ENCODE data around the gene OGN.

OGN gene, protein sequence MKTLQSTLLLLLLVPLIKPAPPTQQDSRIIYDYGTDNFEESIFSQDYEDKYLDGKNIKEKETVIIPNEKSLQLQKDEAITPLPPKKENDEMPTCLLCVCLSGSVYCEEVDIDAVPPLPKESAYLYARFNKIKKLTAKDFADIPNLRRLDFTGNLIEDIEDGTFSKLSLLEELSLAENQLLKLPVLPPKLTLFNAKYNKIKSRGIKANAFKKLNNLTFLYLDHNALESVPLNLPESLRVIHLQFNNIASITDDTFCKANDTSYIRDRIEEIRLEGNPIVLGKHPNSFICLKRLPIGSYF

DNA sequence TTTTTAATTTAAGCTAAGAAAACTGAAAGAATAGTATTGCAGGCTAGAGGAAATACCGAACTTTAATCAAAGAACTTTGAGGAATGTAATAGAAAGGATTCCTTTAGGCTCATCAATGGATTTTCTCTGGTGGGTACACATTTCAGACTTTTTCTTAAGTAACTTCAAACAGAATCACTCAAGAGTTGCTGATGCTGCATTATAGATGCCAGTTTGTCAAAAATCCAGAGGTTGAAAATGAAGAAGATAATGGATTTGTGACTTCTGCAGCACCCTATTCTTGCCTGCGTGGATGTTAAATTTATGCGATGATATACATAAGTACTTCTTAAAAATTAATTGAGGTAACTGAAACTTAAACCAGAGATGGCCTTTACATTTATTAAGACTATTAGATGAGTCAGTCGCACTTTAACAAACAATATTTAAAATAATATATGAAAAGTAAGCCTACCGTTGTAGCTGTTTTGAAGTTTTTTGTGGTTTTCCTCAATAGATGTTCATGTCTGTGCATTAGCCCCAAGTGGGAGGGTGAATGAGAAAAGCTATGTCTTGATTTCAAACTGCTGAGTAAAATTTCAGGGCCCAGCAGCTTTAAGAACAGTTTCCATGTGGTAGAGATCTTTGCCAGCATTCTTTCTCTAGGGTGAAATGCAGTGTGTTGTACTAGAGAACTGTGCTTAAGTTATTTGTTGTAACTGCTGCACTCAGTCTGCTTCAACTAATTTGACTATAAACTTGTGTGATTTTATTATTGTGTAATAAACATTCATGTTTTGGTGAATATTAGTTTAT is at the start of gene OGN:
OGN (minus strand) TSS at position 537 of the 795 bp plus-strand sequence. CDS start 1,171 bp downstream, outside the sequence.
- H3K4me3 ChIP-seq (ENCODE audit: low read depth, low read length): no peak within 1 kb of the TSS
- peaks cover 4% of the 10 kb centered on the region; the same call in 1 of the 2 replicates for H3K4me1 ChIP-seq (ENCODE audit: control insufficient read depth, insufficient read depth, low read length)
- H3K9me3 ChIP-seq (ENCODE audit: control insufficient read depth, insufficient read depth, low read depth, low read length): no peaks in the 10 kb centered on the region
- H3K27me3 ChIP-seq (ENCODE audit: control insufficient read depth, insufficient read depth, low read length): no peaks in the 10 kb centered on the region
- no peak within 1 kb of the TSS for H3K27ac ChIP-seq (ENCODE audit: low read depth, low read length)
- H3K9ac ChIP-seq (ENCODE audit: low read length): no peak within 1 kb of the TSS
- no peaks in the 10 kb centered on the region for H3K36me3 ChIP-seq (ENCODE audit: control insufficient read depth, insufficient read depth, low read length)

DNA sequence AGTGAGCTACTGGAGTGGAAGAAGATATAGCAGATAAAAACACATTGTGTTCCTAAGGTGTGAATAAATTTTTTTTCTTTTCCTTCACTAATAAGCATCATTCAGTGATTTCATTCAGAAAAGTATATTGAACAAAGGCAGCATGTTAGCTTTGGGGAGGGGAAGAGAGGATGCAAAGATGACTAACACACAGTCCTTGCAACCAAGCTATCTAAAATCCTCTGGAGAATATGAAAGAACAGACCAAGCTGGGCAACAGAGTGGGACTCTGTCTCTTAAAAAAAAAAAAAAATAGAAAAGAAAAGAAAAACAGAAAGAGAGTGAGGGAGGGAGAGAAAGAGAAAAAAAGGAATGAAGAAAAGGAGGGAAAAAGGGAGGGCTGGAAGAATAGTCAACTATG is 42.2 kb upstream of the OGN start:
- H3K27ac ChIP-seq (ENCODE audit: low read depth, low read length): no peak overlapping the region
- no peaks in the 10 kb centered on the region for H3K9me3 ChIP-seq (ENCODE audit: control insufficient read depth, insufficient read depth, low read depth, low read length)
- H3K9ac ChIP-seq (ENCODE audit: low read length): no peak overlapping the region
- no peaks in the 10 kb centered on the region for H3K36me3 ChIP-seq (ENCODE audit: control insufficient read depth, insufficient read depth, low read length)
- H3K4me1 ChIP-seq (ENCODE audit: control insufficient read depth, insufficient read depth, low read length): peaks cover 7% of the 10 kb centered on the region; the same call in 1 of the 2 replicates
- H3K4me3 ChIP-seq (ENCODE audit: low read depth, low read length): no peak overlapping the region
- no peaks in the 10 kb centered on the region for H3K27me3 ChIP-seq (ENCODE audit: control insufficient read depth, insufficient read depth, low read length)

DNA sequence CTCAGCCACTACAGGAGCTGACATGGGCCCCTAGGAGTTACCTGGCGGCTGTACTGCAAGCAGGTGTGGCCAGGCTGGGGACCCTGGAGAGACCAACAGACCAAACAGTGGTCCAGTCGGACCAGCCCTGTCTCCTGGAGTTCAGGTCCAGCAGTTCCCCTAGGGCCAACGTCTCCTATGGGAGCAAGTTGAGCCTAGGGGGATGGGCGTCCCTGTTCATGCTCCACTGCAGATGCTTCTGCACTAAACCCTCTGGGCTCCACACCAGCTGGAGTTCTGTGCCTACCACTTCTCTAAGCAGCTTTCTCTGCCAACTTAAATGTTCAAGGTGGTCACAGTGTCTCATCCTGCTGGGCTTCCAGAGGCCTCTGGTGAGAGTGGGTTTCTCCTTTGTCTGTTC is 40.5 kb upstream of the OGN start:
- Histone ChIP-seq H3K4me3 (ENCODE audit: low read depth, low read length) (no peak overlapping the region), H3K27ac (ENCODE audit: low read depth, low read length) (no peak overlapping the region), H3K36me3 (ENCODE audit: control insufficient read depth, insufficient read depth, low read length) (no peaks in the 10 kb centered on the region), H3K9ac (ENCODE audit: low read length) (no peak overlapping the region), H3K27me3 (ENCODE audit: control insufficient read depth, insufficient read depth, low read length) (no peaks in the 10 kb centered on the region), H3K4me1 (ENCODE audit: control insufficient read depth, insufficient read depth, low read length) (peaks cover 7% of the 10 kb centered on the region; the same call in 1 of the 2 replicates), H3K9me3 (ENCODE audit: control insufficient read depth, insufficient read depth, low read depth, low read length) (no peaks in the 10 kb centered on the region)

DNA sequence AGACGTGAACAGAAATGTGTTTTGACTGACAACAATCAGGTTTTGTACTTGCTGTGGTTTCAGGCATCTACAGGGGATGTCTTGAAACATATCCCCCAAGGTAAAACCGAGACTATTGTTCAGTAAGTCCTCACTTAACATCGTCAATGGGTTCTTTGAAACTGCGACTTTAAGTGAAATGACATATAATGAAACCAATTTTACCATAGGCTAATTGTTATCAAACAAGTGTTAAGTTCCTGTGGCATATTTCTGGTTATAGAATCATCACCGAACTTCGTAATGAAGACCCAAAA is 36.3 kb upstream of the OGN start:
- Histone ChIP-seq H3K36me3 (ENCODE audit: control insufficient read depth, insufficient read depth, low read length) (no peaks in the 10 kb centered on the region), H3K27ac (ENCODE audit: low read depth, low read length) (no peak overlapping the region), H3K4me3 (ENCODE audit: low read depth, low read length) (no peak overlapping the region), H3K4me1 (ENCODE audit: control insufficient read depth, insufficient read depth, low read length) (no peaks in the 10 kb centered on the region), H3K27me3 (ENCODE audit: control insufficient read depth, insufficient read depth, low read length) (no peaks in the 10 kb centered on the region), H3K9me3 (ENCODE audit: control insufficient read depth, insufficient read depth, low read depth, low read length) (no peaks in the 10 kb centered on the region), H3K9ac (ENCODE audit: low read length) (no peak overlapping the region)

DNA sequence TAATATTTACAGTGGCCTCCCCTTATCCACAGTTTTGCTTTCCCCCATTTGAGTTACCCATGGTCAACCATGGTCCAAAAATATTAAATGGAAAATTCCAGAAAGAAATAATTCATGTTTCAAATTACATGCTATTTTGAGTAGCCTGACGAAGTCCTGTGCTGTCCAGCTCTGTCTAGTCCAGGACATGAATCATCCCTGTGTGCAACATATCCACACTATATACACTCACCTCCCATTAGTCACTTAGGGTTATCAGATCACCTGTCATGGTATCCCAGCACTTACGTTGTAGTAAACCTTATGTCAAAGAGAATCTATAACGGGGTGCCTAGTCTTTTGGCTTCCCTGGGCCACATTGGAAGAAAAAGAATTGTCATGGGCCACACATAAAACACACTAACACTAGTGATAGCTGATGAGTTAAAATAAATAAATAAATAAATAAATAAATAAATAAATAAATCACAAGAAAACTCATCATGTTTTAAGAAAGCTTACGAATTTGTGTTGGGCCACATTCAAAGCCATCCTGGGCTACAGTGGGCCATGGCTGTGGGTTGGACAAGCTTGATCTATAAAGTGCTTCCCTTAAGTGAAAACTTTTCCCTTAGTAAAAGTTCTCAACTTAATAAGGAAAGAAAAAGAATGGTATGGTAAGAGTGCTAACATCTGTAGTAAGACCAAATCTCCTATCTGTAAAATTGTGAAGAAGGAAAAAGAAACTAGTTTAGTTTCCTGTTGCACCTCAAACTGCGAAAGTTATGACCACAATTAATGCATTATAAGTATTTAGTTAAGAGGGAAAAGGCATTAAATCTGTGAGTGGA is 35.8 kb upstream of the OGN start:
- no peaks in the 10 kb centered on the region for H3K27me3 ChIP-seq (ENCODE audit: control insufficient read depth, insufficient read depth, low read length)
- H3K4me1 ChIP-seq (ENCODE audit: control insufficient read depth, insufficient read depth, low read length): no peaks in the 10 kb centered on the region
- no peaks in the 10 kb centered on the region for H3K9me3 ChIP-seq (ENCODE audit: control insufficient read depth, insufficient read depth, low read depth, low read length)
- H3K4me3 ChIP-seq (ENCODE audit: low read depth, low read length): no peak overlapping the region
- no peaks in the 10 kb centered on the region for H3K36me3 ChIP-seq (ENCODE audit: control insufficient read depth, insufficient read depth, low read length)
- H3K9ac ChIP-seq (ENCODE audit: low read length): no peak overlapping the region
- H3K27ac ChIP-seq (ENCODE audit: low read depth, low read length): no peak overlapping the region

DNA sequence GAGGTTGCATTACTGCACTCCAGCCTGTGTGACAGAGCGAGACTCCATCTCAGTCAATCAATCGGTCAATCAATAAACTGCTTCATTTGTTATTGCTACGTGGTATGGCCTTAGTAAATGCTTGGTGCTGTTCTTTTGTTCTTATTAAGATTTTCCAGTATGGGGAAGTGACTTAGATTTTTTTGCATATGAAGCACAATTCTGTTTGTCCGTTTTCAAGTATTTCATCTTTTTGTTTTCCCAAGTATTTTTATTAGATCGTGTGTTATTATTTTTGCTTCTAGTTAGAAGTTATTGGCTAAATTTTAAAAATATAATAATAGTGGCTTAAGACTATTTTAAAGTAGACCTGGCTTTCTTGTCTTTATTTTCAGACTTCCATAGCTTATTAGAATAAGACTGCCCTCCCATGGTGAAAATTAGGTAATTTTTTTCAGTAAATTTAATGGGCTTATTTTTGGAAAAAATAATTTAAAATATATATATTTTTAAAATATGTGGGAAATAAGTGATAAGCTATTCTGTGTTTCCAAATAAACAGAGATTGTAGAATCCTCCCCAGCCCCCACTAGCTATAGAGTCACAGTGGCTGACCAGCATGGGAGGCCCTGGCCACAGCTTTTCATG is 34.6 kb upstream of the OGN start:
- Histone ChIP-seq H3K4me3 (ENCODE audit: low read depth, low read length) (no peak overlapping the region), H3K9ac (ENCODE audit: low read length) (no peak overlapping the region), H3K36me3 (ENCODE audit: control insufficient read depth, insufficient read depth, low read length) (no peaks in the 10 kb centered on the region), H3K9me3 (ENCODE audit: control insufficient read depth, insufficient read depth, low read depth, low read length) (no peaks in the 10 kb centered on the region), H3K27ac (ENCODE audit: low read depth, low read length) (no peak overlapping the region), H3K4me1 (ENCODE audit: control insufficient read depth, insufficient read depth, low read length) (no peaks in the 10 kb centered on the region), H3K27me3 (ENCODE audit: control insufficient read depth, insufficient read depth, low read length) (no peaks in the 10 kb centered on the region)

DNA sequence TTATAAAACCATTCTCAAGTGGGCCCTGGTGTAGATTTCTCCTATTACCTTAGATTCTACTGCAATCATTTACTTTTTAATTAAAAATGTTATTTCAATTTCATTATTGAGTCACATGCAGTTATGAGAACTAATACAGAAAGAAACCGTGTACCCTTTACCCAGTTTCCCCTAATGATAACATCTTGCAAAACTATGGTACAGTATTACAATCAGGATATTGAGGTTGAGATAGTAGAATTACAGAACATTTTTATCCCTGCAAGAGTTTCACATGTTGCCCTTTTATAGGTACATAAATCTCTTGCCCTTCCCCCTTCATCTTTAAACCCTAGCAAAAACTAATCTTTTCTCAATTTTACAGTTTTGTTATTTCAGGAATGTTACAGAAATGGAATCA is 30.9 kb upstream of the OGN start:
- H3K36me3 ChIP-seq (ENCODE audit: control insufficient read depth, insufficient read depth, low read length): no peaks in the 10 kb centered on the region
- H3K4me1 ChIP-seq (ENCODE audit: control insufficient read depth, insufficient read depth, low read length): no peaks in the 10 kb centered on the region
- H3K27me3 ChIP-seq (ENCODE audit: control insufficient read depth, insufficient read depth, low read length): no peaks in the 10 kb centered on the region
- no peaks in the 10 kb centered on the region for H3K9me3 ChIP-seq (ENCODE audit: control insufficient read depth, insufficient read depth, low read depth, low read length)
- no peak overlapping the region for H3K27ac ChIP-seq (ENCODE audit: low read depth, low read length)
- H3K9ac ChIP-seq (ENCODE audit: low read length): no peak overlapping the region
- H3K4me3 ChIP-seq (ENCODE audit: low read depth, low read length): no peak overlapping the region

DNA sequence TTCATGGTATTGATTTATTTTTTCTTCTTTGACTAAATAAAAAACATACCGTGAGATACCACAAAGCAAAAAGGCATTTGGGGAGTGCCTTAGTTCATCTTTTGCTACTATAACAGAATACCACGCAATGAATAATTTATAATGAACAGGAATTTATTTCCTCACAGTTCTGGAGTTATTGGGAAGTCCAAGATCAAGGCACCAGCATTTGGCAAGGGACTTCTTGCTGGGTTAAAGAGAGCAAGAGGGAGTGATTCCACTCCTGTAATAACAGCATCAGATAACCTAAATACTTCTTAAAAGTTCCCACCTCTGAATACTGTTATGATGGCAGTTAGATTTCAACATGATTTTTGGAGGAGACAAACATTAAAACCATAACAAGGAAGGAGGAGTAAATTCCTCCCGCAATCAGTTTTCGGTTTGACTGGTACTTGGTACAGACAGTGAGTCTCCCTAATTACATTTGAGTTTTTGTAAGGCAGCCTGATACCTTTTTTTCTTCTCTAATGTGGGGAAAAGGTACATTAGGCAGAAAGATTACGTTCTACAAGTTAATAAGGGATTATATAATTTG is 28.7 kb upstream of the OGN start:
- H3K27me3 ChIP-seq (ENCODE audit: control insufficient read depth, insufficient read depth, low read length): no peaks in the 10 kb centered on the region
- no peaks in the 10 kb centered on the region for H3K9me3 ChIP-seq (ENCODE audit: control insufficient read depth, insufficient read depth, low read depth, low read length)
- no peaks in the 10 kb centered on the region for H3K4me1 ChIP-seq (ENCODE audit: control insufficient read depth, insufficient read depth, low read length)
- no peak overlapping the region for H3K9ac ChIP-seq (ENCODE audit: low read length)
- H3K4me3 ChIP-seq (ENCODE audit: low read depth, low read length): no peak overlapping the region
- no peak overlapping the region for H3K27ac ChIP-seq (ENCODE audit: low read depth, low read length)
- H3K36me3 ChIP-seq (ENCODE audit: control insufficient read depth, insufficient read depth, low read length): no peaks in the 10 kb centered on the region

DNA sequence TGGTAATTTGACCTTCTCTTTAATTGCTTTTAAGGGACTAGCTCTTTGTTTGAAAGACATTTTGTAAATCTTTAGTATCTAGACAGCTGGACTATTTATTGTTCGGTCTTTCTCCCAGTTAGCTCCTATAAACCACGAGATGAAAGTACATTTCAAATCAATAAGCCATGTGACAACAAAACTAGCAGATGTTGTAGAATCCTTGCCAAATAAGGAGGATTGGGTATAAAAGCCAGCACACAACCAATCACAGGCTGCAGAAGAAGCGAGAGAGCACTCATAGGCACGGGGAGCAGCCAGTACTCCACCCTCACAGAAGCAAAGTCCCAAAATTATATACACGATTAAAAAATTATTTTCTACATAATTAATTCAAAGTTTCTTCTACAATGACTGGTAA is 28.0 kb upstream of the OGN start:
- H3K27ac ChIP-seq (ENCODE audit: low read depth, low read length): no peak overlapping the region
- H3K27me3 ChIP-seq (ENCODE audit: control insufficient read depth, insufficient read depth, low read length): no peaks in the 10 kb centered on the region

DNA sequence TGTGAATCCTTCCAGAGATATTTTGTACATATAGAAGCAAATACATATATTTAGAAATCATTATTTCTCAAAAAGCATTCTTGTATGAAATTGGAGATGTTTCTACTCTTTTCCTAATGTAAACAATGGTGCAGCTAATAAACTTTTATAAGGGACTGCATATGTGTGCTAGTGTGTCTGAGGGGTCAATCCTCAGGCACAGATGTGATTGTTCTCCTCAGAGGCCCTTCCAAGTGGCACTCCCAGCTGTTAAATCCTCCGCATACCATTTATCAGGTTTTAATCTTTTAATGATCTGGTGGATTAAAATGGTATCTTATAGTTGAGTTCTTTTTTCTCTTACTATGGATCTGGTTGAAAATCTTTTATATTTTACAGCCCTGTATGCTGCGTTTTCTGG is 25.5 kb upstream of the OGN start:
- Histone ChIP-seq H3K9ac (ENCODE audit: low read length) (no peak overlapping the region), H3K9me3 (ENCODE audit: control insufficient read depth, insufficient read depth, low read depth, low read length) (no peaks in the 10 kb centered on the region), H3K36me3 (ENCODE audit: control insufficient read depth, insufficient read depth, low read length) (no peaks in the 10 kb centered on the region), H3K4me1 (ENCODE audit: control insufficient read depth, insufficient read depth, low read length) (no peaks in the 10 kb centered on the region), H3K27me3 (ENCODE audit: control insufficient read depth, insufficient read depth, low read length) (no peaks in the 10 kb centered on the region), H3K27ac (ENCODE audit: low read depth, low read length) (no peak overlapping the region), H3K4me3 (ENCODE audit: low read depth, low read length) (no peak overlapping the region)

More for the DNA sequence above, 28.0 kb upstream of the OGN start:
- H3K9ac ChIP-seq (ENCODE audit: low read length): no peak overlapping the region
- H3K4me1 ChIP-seq (ENCODE audit: control insufficient read depth, insufficient read depth, low read length): no peaks in the 10 kb centered on the region
- H3K4me3 ChIP-seq (ENCODE audit: low read depth, low read length): no peak overlapping the region
- no peaks in the 10 kb centered on the region for H3K9me3 ChIP-seq (ENCODE audit: control insufficient read depth, insufficient read depth, low read depth, low read length)
- no peaks in the 10 kb centered on the region for H3K36me3 ChIP-seq (ENCODE audit: control insufficient read depth, insufficient read depth, low read length)

Data from HUES6 (cell line).